ENCODE measurements around the gene TBC1D19.

GRCh38 chr4:26779224-26779623, 195.3 kb downstream of the TBC1D19 start:
- TF ChIP-seq CTCF (conservative IDR thresholded peaks at IDR 0.05) = no peak
- TF ChIP-seq EZH2 (IDR thresholded peaks at IDR 0.05; ENCODE audit: low read depth) = no peak
